ENCODE results near the gene FNDC3B. TPM values are rescaled to one million over a fixed set of nuclear protein-coding genes. Genes with fewer than 3 reads are reported as not detected.
"Not testable (repeated sequence)": the region's sequence is repeated elsewhere in the genome, so short reads cannot be mapped to it uniquely, and the experiment has no call there.

Gene FNDC3B
- polyA plus RNA-seq, 6 donors from 2014 or later: 1.2 to 3.1 (median 2.2) TPM; not detected in 1

DNA sequence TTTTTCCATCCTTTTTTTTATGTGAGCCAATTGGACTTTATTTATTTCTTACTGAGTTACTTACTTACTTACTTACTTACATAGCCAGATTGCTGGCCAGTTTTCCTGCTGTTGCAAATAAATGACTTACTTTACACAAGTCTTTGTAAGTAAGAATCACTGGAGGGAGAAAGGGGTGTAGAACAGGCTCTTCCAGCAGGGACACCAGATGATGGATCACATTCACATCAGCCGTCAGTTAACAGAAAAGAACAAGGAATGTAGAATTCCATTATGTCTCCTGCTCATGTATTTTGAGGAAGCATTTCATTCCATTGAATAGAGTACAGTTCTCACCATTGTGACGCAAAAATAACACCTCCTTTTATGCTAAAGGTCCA is 188.6 kb downstream of the FNDC3B start:
- Mint-ChIP-seq H3K27ac (peak overlapping the region in 1 of 6 donors; percentile 18), H3K4me3 (no peak overlapping the region), H3K27me3 (no peaks in the 10 kb centered on the region), H3K4me1 (no peaks in the 10 kb centered on the region), H3K9me3 (no peaks in the 10 kb centered on the region), H3K36me3 (peaks cover 0 to 6% of the 10 kb centered on the region in 2 donors)
- ATAC-seq (ENCODE audit: low read depth in 2 of 2) (no peak), DNase-seq (no peak)

DNA sequence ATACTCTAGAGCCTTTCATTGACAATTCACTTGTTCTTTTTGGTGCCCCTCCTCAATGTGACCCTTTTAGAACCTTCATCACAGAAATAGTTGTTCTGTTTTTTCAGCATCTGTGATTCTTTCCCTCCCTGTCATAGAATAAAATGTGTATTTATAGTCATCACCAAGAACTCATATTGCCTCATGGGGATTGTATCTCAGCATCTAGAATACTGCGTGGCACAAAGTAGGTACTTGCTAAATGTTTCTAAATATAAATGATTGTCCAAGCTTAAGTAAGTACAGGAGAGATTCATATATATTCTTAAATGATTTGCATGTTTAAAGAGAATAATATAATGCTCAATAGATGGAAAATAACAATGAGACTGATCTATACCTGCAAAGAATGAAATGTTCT is 190.1 kb downstream of the FNDC3B start:
- H3K27ac Mint-ChIP-seq: no peak overlapping the region
- H3K9me3 Mint-ChIP-seq: no peaks in the 10 kb centered on the region
- H3K4me1 Mint-ChIP-seq: no peaks in the 10 kb centered on the region
- no peak for ATAC-seq (ENCODE audit: low read depth in 2 of 2)
- no peak overlapping the region for H3K4me3 Mint-ChIP-seq
- peaks cover 0 to 6% of the 10 kb centered on the region in 2 donors for H3K36me3 Mint-ChIP-seq
- no peaks in the 10 kb centered on the region for H3K27me3 Mint-ChIP-seq
- DNase-seq: no peak

GRCh38 chr3:172231318-172231901 is 192.0 kb downstream of the FNDC3B start:
- Mint-ChIP-seq H3K27me3 (no peaks in the 10 kb centered on the region), H3K4me1 (no peaks in the 10 kb centered on the region), H3K36me3 (peaks cover 0 to 6% of the 10 kb centered on the region in 2 donors), H3K9me3 (no peaks in the 10 kb centered on the region), H3K27ac (no peak overlapping the region), H3K4me3 (no peak overlapping the region)
- ATAC-seq (ENCODE audit: low read depth in 2 of 2): no peak
- DNase-seq: no peak

- ATAC-seq (ENCODE audit: low read depth in 2 of 2): no peak
- no peaks in the 10 kb centered on the region for H3K4me1 Mint-ChIP-seq
Observed at GRCh38 chr3:172232579-172233212, 193.3 kb downstream of the FNDC3B start.

DNA sequence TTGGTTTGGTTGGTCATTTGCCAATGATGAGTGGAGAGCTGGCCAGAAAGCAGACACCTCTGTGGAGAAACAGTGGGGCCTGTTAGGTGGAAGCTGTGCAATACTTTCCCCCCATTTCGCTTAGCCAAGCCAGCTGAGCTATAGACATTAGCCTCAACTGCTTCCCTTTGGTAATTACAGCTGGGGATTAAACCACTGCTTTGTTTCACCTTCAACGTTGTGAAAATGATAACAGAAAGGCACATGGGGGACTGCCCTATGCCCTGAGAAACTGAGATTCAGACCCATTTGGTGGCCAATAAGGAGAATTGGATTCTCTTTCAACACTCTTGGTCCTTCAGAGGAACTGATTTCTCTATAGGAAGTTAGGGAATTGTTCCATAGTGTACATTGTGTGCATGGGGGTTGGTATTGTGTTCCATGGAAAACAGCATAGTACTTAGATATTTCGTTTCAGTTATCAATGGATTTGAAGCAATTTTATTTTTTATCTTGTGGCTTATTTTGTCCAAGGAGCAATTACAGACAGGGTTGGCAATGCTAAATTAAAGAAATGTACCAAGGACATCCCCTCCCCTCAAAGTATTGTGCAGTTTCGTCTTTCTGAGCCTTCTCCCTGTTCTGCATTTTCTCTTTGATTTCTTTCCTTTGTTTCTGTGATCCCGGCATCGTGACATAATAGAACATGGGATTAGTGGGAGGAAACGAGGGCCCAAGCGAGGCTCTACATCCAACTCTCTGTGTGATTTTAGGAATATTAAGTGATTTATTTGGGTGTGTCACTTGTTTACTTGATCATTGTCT is 194.3 kb downstream of the FNDC3B start:
- Mint-ChIP-seq H3K4me1 (no peaks in the 10 kb centered on the region), H3K36me3 (peaks cover 0 to 6% of the 10 kb centered on the region in 2 donors), H3K9me3 (no peaks in the 10 kb centered on the region), H3K4me3 (no peak overlapping the region), H3K27ac (no peak overlapping the region), H3K27me3 (no peaks in the 10 kb centered on the region)
- DNase-seq (no peak), ATAC-seq (ENCODE audit: low read depth in 2 of 2) (no peak)

More at GRCh38 chr3:172232579-172233212, 193.3 kb downstream of the FNDC3B start:
- DNase-seq: no peak
- no peaks in the 10 kb centered on the region for H3K27me3 Mint-ChIP-seq
- H3K27ac Mint-ChIP-seq: no peak overlapping the region
- H3K9me3 Mint-ChIP-seq: no peaks in the 10 kb centered on the region
- no peak overlapping the region for H3K4me3 Mint-ChIP-seq
- peaks cover 0 to 6% of the 10 kb centered on the region in 2 donors for H3K36me3 Mint-ChIP-seq

DNA sequence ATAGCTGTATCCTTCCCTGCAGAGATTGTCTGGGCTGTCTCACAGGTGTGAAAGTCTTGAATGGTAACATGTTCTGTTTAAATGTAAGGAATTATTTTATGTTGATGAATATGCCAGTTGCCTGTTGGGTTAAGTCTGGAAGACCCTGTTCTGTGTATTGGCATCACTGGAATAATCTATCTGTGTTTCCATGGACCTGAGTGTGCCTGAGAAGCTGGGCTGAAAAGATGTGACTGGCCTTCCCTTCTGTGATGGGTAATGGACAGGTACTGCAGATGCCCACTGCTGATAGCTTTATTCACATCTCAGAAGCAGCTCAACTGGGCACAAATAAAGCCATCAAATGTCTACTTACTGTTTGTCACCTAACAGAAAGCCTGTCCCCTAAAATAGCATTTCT is 196.3 kb downstream of the FNDC3B start:
- ATAC-seq (ENCODE audit: low read depth in 2 of 2) (no peak), DNase-seq (no peak)
- H3K36me3 Mint-ChIP-seq: peaks cover 4 to 7% of the 10 kb centered on the region in 2 donors
- H3K27ac Mint-ChIP-seq: no peak overlapping the region
- no peak overlapping the region for H3K4me3 Mint-ChIP-seq
- H3K27me3 Mint-ChIP-seq: no peaks in the 10 kb centered on the region
- peaks cover 0 to 1% (median 0%) of the 10 kb centered on the region in 7 donors for H3K9me3 Mint-ChIP-seq
- no peaks in the 10 kb centered on the region for H3K4me1 Mint-ChIP-seq

GRCh38 chr3:172236771-172237742 is 197.7 kb downstream of the FNDC3B start:
- Mint-ChIP-seq H3K36me3 (peaks cover 12 to 17% of the 10 kb centered on the region in 2 donors), H3K4me1 (no peaks in the 10 kb centered on the region), H3K27ac (peak overlapping the region in 1 of 6 donors; percentile 42), H3K27me3 (no peaks in the 10 kb centered on the region), H3K4me3 (no peak overlapping the region), H3K9me3 (peaks cover 3 to 15% (median 13%) of the 10 kb centered on the region in 7 donors)
- DNase-seq: no peak
- ATAC-seq (ENCODE audit: low read depth in 2 of 2): no peak

- Mint-ChIP-seq H3K9me3 (peaks cover 3 to 26% (median 23%) of the 10 kb centered on the region in 7 donors), H3K27me3 (no peaks in the 10 kb centered on the region), H3K36me3 (peaks cover 17 to 24% of the 10 kb centered on the region in 2 donors), H3K4me1 (no peaks in the 10 kb centered on the region), H3K4me3 (no peak overlapping the region), H3K27ac (no peak overlapping the region)
- ATAC-seq (ENCODE audit: low read depth in 2 of 2) (no peak), DNase-seq (no peak)
Observed at GRCh38 chr3:172238188-172238587, 198.8 kb downstream of the FNDC3B start.

GRCh38 chr3:172239218-172239790 is 199.9 kb downstream of the FNDC3B start:
- H3K27ac Mint-ChIP-seq: no peak overlapping the region
- H3K4me3 Mint-ChIP-seq: no peak overlapping the region
- H3K27me3 Mint-ChIP-seq: no peaks in the 10 kb centered on the region
- H3K9me3 Mint-ChIP-seq: peaks cover 3 to 34% (median 26%) of the 10 kb centered on the region in 7 donors
- H3K36me3 Mint-ChIP-seq: peaks cover 26 to 32% of the 10 kb centered on the region in 2 donors
- ATAC-seq (ENCODE audit: low read depth in 2 of 2): no peak
- no peaks in the 10 kb centered on the region for H3K4me1 Mint-ChIP-seq
- DNase-seq: no peak

GRCh38 chr3:172241405-172241804 is 202.0 kb downstream of the FNDC3B start:
- peaks cover 26 to 32% of the 10 kb centered on the region in 2 donors for H3K36me3 Mint-ChIP-seq
- ATAC-seq (ENCODE audit: low read depth in 2 of 2) (no peak), DNase-seq (no peak)
- H3K9me3 Mint-ChIP-seq: peaks cover 3 to 34% (median 26%) of the 10 kb centered on the region in 7 donors
- no peak overlapping the region for H3K4me3 Mint-ChIP-seq
- no peak overlapping the region for H3K27ac Mint-ChIP-seq
- no peaks in the 10 kb centered on the region for H3K27me3 Mint-ChIP-seq
- no peaks in the 10 kb centered on the region for H3K4me1 Mint-ChIP-seq

DNA sequence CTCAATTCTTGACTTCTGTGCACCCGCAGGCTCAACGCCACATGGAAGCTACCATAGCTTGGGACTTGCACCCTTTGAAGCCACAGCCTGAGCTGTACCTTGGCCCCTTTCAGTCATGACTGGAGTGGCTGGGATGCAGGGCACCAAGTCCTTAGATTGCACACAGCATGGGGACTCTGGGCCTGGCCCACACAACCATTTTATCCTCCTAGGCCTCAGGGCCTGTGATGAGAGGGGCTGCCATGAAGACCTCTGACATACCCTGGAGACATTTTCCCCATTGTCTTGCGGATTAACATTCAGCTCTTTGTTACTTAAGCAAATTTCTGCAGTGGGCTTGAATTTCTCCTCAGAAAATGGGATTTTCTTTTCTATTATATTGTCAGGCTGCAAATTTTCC is 203.1 kb downstream of the FNDC3B start:
- H3K27me3 Mint-ChIP-seq; H3K4me3 Mint-ChIP-seq; ATAC-seq (ENCODE audit: low read depth in 2 of 2); DNase-seq; H3K27ac Mint-ChIP-seq; H3K4me1 Mint-ChIP-seq: not testable (repeated sequence)
- Mint-ChIP-seq H3K36me3 (peaks cover 26 to 32% of the 10 kb centered on the region in 2 donors), H3K9me3 (peaks cover 3 to 34% (median 26%) of the 10 kb centered on the region in 7 donors)

DNA sequence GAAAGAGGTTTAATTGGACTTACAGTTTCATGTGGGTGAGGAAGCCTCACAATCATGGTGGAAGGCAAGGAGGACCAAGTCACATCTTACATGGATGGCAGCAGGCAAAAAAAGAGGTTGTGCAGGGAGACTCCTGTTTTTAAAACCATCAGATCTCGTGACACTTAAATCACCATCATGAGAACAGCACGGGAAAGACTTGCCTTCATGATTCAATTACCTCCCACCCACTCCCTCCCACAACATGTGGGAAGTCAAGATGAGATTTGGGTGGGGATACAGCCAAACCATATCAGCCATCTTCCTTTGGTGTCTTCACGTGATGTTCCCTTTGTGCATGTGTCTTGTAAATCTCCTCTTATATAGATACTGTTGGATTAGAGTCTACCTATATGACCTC is 204.0 kb downstream of the FNDC3B start:
- ATAC-seq (ENCODE audit: low read depth in 2 of 2); DNase-seq; H3K4me3 Mint-ChIP-seq; H3K4me1 Mint-ChIP-seq; H3K27ac Mint-ChIP-seq; H3K27me3 Mint-ChIP-seq: not testable (repeated sequence)
- peaks cover 26 to 32% of the 10 kb centered on the region in 2 donors for H3K36me3 Mint-ChIP-seq
- peaks cover 3 to 34% (median 26%) of the 10 kb centered on the region in 7 donors for H3K9me3 Mint-ChIP-seq

Data from naive B cell (primary cell).